GM21367 (cell line): ENCODE measurements around the gene ACE.

Source experiments
- ATAC-seq: cut with Tn5 transposase; IDR thresholded peaks from one replicate; pipeline ENCODE4 v1.9.1; 2021; ENCODE audit not compliant: unreplicated experiment

Gene ACE

DNA sequence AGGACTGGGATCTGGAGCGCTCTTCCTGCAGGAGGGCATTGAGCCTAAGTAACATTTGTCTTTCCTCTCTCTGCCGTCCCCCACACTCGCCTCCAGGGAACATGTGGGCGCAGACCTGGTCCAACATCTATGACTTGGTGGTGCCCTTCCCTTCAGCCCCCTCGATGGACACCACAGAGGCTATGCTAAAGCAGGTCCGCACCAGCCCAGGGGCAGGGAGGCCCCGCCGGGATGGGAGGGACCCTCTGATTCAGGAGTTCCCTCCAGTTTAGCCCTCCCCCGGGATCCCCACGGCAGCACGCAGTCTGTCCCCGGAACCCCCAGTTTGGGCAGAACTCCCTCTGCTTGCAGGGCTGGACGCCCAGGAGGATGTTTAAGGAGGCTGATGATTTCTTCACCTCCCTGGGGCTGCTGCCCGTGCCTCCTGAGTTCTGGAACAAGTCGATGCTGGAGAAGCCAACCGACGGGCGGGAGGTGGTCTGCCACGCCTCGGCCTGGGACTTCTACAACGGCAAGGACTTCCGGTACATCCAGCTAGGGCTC is 14.1 kb downstream of the ACE start:
- ATAC-seq, result no peak

DNA sequence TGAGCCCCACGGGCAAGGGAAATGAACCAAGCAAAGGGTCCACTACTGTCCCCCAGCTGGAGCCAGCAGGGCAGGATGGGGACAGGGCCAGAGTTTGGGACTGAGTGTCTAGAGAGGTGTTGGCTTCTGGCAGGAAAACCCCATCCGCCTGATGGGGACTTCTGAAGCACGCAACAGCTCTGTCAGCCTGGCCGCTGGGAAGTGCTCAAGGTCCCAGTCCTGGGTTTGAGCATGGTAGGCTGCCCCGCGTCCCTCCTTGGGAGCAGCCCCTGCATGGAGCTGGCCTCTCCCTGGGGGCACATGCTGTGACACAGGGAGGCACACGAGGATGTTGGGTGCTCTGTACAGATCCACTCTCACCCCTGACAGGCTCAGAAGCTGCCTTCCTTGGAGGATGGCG is 14.6 kb downstream of the ACE start:
- ATAC-seq, result no peak

DNA sequence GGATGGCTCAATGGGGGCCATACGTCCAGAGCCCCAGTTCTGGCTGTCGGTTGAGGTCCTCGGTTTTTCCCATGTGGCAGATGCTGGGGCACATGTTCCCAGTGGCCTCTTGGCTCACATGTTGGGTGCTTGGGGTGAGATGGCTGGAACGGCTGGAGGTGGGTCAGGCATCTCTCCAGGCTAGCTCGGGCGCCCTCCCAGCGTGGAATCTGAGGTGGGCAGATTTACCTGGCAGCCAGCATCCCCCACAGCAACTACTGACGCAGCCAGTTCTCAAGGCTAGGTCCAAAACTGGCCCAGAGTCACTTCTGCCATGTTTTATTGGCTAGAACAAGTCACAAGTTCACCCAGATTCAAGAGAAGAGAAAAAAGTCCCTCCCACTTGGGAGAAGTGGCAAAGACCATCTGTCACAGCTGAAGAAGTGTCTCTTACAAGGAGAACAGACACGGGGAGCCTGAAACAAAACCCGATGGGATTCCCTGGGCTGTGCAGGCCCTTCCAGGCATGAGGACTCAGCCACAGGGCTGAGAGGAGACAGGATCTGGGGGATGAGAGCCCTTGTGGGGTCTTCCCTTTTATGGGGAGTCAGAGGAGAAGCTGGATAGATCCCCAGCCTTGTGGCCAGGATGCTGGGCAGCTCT is 15.2 kb downstream of the ACE start:
- ATAC-seq, result no peak

DNA sequence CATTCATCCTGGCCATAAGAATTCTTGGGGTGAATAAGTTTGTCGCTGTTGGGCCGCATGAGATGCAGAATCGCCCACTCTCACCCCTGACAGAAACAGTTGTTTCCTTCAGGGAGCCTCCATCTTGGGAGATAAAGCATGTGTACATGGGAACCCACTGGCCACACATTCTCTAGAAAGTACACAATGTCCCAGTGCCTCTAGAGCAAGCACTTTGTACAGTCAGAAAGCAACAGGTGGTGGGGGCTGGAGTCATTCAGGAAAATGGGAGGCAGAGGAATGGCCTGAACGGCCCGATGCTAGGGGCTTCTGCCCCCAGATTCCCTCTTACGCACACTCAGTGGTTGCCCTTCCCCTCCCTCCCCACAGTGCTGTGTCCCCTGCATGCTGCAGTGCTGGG is 16.1 kb downstream of the ACE start:
- no peak for ATAC-seq

DNA sequence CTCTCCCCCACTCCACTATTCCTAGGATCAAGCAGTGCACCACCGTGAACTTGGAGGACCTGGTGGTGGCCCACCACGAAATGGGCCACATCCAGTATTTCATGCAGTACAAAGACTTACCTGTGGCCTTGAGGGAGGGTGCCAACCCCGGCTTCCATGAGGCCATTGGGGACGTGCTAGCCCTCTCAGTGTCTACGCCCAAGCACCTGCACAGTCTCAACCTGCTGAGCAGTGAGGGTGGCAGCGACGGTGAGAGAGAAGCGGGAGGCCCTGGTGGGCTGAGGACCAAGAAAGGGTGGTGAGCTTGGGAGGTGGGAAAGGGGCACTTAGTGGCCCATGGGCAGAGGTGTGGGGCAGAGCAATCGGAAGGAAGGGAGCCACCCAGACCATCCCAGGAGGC is 16.6 kb downstream of the ACE start:
- no peak for ATAC-seq

DNA sequence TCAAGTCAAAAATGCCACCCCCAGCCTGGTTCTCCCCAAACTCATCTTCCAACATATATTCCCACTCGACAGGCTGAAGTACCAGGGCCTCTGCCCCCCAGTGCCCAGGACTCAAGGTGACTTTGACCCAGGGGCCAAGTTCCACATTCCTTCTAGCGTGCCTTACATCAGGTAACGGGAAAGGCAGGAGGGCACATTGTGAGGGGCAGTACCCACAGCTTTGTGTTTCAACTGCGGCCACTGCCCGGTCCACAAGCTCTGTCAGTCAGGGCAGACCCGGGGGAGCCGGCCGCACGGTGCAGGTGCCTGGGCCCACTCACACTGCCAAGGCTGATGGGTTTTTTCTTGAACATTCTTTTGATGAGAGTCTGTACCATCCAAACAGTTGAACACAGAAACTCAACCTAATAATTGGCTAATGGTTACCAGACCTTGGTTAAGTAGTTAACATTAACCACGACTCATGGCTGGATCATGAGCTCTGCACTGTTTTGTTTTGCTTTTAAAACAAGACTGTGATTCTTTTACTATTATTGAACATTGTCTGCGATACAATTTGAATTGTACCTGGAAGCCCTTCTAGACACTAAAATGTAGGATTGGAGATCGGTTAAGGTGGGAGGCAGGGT is 17.6 kb downstream of the ACE start:
- no peak for ATAC-seq

DNA sequence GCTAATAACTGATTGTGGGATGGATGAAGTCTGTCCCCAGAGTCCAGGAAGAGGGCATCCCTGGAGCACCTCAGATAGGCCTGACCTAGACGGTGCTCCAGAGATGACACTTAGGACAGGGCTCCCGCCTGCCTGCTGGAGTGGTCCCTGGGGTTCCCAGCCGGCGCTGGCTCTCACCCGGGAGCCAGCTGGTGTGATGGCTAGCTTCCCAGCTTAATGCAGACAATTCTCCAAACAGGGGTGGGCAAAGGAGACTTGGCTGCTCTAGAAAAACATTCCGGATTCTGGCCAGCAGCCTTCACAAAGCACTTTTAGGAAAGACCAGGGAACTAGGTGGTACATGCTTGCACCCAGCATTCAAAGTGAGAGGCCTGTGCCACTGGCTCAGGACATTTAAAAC is 18.6 kb downstream of the ACE start:
- ATAC-seq, result no peak

DNA sequence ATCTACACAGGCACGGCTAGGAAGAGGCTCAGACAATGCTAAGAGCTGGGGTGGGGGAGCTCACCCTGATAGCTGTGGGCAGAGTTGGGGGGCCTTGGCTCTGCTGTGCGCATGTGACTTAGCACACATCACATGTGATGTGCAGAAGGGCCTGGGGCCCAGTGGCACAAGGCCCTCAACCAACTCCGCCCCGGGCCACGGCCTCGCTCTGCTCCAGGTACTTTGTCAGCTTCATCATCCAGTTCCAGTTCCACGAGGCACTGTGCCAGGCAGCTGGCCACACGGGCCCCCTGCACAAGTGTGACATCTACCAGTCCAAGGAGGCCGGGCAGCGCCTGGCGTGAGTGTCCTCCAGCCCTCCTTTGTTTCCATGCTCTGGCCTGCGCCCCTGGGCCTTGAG is 19.3 kb downstream of the ACE start:
- ATAC-seq, result no peak

DNA sequence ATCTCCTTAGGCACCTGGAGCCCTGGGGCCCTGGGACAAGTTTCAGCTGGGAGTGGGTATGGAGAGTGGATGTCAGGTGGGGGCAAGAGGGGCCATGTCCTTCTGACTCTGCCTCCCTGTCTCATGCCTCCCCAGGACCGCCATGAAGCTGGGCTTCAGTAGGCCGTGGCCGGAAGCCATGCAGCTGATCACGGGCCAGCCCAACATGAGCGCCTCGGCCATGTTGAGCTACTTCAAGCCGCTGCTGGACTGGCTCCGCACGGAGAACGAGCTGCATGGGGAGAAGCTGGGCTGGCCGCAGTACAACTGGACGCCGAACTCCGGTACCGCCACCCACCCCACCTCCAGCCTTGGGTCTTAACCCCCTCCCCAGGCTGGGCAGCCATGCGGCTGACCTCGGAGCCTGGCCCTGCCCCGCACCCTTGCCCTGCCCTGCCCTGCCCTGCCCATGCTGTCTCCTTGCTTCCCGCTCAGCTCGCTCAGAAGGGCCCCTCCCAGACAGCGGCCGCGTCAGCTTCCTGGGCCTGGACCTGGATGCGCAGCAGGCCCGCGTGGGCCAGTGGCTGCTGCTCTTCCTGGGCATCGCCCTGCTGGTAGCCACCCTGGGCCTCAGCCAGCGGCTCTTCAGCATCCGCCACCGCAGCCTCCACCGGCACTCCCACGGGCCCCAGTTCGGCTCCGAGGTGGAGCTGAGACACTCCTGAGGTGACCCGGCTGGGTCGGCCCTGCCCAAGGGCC is 20.0 kb downstream of the ACE start:
- ATAC-seq, result no peak

DNA sequence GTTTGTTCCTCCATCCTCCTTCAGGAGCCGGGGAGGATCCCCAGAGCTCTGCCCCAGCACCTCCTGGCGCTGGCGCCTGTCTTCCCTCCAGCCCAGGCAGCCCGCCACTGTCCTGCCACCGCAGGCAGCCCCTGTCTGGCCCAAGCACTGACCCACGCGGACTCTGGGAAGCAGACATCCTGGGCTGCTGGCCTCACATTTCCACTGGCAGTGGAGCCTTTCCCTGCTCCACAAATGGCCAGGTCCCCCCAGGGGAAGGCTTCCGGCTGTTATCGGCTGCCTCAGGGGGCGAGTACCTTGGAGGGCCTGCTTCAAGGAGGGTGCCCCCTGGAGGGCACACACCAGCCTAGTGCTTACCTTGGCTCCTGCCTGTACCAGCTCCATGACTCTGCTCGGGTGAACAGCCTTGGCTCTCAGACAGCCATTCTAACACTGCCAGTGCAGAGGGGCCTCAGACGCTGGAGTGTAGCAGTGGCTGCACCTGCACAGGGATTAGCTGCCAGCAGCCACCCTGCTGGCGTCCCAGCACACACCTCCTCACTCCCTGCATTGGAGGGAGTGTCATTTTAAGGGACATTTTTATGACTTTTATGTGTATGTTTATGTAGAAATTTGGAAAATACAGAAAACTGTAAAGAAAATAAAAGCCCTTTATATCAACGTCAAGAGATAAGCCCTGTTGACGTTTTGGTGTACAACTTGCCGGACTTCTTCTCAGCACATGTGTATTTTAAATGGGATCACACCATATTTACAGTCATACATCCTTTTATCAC is 21.0 kb downstream of the ACE start:
- no peak for ATAC-seq

DNA sequence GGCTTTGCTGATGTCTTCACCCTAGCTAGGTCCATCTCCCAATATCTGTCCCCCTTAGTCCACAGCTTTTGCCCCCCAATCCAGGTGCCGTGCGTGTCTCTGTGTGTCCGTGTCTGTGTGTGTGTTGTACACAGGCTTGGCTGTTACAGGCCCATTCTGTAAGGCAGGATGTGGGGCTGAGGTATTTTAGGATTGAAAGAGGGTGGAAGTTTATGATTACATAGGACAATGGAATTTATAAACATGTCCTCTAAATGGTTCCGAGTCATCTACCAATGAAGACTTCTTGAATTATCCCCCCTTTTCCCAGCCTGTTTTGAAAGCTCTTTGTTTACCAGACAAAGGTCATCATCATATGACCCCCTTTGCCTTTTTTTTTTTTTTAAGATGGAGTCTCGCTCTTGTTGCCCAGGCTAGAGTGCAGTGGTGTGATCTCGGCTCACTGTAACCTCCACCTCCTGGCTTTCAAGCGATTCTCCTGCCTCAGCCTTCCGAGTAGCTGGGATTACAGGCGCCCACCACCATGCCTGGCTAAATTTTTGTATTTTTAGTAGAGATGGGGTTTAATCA is 21.9 kb downstream of the ACE start:
- ATAC-seq, result no peak

DNA sequence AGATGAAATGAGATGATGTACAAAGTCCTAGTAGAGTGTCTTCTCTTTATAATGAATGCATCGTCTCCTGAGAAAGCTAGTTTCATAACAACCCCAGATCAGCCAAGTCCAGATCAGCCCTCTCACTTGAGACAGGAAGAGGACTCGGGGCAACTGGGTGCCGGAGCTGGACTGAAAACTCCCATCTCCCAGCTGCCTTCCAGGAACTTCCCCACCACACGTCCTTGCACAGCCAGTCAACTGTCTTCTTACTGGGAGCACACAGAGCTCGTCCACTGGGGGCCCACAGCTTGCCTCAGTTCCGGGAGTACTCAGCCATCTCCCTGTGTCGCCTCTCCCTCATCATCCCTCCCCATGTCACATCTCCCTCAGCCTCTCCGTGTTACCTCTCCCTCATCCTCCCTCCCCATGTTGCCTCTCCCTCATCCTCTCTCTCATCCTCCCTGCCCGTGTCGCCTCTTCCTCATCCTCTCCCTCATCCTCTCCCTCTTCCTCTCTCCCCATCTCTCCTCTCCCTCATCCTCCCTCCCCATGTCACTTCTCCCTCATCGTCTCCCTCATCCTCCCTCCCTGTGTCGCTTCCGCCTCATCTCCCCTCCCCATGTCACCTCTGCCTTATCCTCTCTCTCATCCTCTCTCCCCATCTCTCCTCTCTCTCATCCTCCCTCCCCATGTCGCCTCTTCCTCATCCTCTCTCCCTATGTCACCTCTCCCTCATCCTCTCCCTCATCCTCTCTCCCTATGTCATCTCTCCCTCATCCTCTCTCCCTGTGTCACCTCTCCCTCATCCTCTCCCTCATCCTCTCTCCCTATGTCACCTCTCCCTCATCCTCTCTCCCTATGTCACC is 23.9 kb downstream of the ACE start:
- ATAC-seq, result no peak

DNA sequence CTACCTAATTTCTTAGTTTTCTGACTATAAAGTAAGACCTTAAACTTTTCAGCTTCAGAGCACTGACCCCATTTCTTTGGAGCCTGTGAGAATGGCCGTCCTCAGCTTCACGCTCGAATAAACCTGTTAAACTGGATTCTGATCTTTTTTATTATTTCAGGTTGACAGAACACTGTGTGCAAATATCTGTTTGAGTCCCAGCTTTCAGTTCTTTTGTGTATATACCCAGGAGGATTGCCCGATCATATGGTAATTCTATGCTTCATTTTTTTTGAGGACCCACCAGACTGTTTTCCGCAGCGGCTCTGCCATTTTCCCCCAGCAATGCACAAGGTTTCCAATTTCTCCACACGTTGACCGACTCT is 26.5 kb downstream of the ACE start:
- ATAC-seq, result no peak

DNA sequence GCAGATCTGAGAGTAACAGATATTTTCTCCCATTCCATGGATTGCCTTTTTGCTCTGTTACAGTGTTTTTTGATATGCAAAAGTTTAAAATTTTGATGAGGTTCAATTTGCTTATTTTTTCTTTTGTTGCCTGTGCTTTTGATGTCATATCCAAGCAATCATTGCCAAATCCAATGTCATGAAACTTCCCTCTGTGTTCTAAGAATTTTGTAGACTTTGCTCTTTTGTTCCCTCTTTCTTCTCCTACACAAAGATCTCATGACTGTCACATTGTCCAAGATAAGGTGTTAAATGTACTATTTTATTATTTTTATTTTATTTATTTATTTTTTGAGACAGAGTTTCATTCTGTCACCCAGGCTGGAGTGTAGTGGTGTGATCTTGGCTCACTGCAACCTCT is 27.4 kb downstream of the ACE start:
- no peak for ATAC-seq

DNA sequence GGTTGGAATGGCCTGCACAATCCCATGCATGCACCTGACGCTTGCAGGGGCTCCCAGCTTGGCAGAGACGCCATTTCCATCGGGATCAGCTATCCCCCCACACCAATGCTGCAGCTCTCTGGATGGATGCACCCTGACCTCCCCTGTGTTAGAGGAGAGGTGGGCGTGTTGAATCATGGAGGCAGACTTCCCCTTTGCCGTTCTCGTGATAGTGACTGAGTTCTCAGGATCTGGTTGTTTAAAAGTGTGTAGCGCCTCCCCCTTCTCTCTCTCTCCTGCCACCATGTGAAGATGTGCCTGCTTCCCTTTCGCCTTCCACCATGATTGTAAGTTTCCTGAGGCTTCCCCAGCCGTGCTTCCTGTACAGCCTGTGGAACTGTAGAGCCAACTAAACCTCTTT is 28.5 kb downstream of the ACE start:
- ATAC-seq, result no peak

DNA sequence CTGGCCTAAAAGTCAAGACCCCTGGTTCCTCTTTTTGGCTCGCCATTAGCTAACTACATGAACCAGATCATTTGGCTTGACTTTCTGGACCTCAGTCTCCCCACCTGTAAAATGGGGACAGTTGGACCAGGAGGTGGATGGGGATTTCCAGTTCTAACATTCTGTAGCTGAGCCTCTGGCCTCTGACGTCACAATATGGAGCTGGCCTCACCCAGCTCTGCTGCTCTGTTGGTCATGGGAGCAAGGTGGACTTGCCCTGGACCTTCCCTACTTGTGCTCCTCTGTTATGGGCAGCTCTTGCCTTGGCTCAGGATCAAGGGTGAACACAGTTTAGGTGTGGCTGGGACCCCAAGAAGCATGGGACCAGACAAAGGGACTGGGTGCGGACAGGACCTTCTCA is 29.8 kb downstream of the ACE start:
- ATAC-seq, result no peak

DNA sequence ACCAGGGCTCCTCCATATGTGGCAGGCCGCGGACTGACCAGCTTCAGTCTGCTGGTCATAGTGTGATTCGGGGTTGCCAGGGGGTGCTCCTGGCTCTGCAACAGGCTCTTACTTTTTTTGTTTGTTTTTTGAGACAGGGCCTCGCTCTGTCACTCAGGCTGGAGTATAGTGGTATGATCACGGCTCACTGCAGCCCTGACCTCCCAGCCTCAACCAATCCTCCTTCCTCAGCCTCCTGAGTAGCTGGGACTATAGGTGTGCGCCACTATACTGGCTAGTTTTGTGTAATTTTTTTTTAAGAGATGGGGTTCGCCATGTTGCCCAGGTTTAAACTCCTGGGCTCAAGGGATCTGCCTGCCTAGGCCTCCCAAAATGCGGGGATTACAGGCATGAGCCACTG is 34.5 kb downstream of the ACE start:
- no peak for ATAC-seq

DNA sequence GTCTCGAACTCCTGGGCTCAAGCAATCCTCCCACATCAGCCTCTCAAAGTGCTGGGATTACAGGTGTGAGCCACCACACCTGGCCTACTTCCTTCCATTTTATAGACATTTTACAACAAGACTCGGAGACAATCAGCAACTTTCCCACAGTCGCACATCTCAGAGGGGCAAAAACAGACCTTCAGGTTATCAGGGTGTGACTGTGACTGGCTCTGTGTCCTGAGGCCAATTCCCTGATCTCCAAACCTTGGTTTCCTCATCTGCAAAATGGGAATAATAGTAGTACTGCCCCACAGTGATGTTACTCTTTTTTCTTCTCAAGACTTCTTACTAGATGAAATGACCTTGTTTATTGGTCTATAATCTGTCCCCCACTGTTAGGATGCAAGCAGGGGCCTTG is 35.5 kb downstream of the ACE start:
- ATAC-seq, result no peak

DNA sequence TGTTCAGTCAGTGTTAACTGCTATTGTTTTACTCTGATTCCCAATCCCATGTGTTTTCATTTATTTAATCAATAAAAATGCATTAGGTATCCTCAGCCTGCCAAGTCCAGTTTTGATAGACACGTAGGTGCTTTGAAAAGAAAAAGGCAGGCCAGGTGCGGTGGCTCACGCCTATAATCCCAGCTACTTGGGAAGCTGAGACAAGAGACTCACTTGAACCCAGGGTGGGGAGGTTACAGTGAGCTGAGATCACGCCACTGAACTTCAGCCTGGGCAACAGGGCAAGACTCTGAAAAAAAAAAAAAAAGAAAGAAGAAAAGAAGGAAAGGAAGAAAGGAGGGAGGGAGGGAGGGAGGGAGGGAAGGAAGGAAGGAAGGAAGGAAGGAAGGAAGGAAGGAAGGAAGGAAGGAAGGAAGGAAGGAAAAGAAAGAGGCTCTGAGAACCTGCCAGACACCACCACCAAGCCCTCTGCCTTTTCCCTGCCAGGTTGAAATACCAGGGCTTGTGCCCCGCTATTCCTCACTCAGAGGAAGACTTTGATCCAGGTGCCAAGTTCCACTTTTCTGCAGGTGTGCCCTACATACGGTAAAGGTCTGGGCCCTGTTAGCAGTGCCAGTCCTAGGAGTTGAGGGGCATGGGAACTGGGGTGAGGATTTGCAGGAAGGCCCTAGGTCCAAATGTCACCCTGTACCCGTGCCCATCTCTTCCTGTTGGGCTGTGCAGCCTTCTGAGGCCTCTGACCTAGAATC is 36.2 kb downstream of the ACE start:
- no peak for ATAC-seq

DNA sequence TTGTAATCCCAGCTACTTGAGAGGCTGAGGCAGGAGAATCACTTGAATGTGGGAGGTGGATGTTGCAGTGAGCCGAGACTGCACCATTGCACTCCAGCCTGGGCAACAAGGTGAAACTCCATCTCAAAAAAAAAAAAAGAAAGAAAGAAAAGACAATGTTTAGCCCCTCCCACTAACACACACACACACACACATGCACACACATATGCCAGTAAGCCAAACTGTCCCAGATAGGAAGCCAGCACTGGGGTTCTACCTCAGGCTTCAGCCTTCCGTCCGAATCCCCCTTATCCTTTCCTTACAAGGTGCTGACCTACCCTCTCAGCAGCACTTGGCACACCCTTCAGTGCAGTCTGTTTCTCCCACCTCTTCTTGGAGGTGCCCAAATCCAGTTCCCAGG is 37.6 kb downstream of the ACE start:
- no peak for ATAC-seq
